ENCODE results near the gene CHMP4B.

The CHMP4B gene

DNA sequence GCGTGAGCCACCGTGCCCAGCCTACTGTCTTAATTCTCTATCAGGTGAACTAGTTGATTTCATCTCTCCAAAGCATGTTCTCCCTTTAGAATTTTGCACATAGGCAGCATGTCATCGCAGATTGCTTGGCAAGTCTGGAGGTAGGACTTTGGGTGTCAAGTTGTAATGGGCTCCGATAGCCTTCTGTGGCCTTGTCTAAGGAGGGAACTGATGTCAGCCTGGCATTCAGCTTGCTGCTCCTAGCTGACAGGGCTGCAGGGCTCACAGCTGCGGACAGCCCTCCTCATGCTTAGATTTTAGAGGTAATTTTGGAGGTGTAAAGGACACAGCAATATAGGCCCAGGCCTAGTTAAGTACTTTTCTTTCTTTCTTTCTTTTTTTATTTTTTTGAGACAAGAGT is 11.3 kb downstream of the CHMP4B start:
- no peak for DNase-seq

DNA sequence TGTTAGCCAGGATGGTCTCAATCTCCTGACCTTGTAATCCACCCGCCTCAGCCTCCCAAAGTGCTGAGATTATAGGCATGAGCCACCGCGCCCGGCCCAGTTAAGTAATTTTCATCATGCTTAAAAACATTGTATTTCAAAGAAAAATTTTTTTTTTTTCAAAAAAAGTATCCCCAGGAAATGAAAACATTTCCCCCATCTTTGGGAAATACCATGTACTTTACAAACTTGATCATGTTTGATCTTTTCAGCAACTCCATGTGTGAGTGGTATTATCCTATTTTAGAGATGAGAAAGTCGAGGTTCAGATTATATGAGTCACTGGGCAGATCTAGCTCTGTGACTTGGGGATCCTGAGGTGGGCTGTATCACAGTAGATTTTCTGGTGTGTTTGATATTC is 11.8 kb downstream of the CHMP4B start:
- DNase-seq, result no peak

- DNase-seq, result no peak
These were observed 13.7 kb downstream of the CHMP4B start for GRCh38 chr20:33824852-33825251.

DNA sequence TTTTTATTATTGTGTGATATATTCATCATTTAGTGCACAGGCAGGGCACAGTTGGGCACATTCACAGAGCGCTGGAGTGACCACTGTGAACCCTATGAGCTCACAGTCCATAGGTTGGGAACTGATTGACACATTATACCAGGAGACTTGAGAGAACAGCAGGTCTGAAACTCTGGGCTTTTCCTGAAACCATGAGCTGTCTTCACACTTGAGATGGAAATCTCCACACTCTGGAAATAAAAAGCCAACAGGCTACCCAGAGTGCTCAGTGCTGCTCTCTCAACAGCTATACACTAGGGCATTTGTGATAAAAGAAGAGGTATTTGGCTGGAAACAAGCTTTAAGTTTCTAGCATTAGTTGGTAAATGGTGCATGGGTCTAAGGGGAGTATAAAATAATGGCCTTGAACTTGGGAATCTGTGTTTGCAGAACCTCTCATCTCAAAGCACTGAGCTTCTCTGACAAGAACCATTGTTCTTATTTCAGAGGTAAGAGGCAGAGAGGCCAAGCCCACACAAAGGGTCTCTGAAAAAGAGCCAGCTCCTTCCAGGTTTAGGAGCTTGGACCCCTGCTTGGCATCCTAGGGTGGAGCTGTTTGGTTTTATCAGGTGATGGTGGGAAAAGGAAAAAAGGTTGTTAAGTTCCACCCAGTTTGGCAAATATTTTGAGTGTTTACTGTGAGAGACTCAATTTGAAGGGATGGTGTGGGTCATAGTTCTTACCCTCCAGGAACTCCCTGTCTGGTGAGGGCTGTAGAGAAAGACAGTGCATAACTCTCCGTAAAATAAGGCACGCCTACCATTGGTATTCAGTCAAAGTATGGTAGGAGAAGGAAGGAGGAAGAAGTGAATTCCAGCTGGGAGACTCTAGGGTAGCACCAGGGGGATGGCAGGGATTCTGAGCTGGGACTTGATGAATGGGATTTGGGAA is 14.5 kb downstream of the CHMP4B start:
- DNase-seq, result no peak

- no peak for DNase-seq
These were observed 15.2 kb downstream of the CHMP4B start for GRCh38 chr20:33826270-33826897.

GRCh38 chr20:33827109-33827508 is 16.0 kb downstream of the CHMP4B start:
- DNase-seq, result no peak

GRCh38 chr20:33827634-33828325 is 16.6 kb downstream of the CHMP4B start:
- no peak for DNase-seq

DNA sequence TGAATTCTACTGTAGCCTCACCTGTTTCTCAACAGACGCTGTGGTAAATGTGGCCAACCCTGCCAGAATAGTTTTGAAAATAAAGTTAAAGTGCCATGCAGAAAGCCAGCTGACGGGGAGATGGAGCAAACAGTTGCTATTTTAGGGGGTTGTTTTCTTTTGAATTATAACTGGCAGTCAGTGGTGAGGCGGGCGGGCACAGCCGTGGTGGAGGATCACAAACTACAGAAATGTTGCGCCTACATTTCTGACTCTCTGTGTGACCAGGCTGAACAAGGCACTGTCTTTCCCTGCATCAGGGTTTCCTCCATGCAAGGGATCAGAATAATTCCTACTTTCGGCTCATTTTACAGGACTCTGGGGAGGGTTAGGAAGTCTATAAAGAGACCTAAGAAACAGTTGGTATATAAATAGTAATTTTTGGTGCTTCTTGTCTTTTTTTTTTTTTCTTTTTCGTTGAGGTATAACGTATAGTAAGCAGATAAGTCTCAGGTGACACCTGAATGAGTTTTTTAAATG is 17.2 kb downstream of the CHMP4B start:
- no peak for DNase-seq

DNA sequence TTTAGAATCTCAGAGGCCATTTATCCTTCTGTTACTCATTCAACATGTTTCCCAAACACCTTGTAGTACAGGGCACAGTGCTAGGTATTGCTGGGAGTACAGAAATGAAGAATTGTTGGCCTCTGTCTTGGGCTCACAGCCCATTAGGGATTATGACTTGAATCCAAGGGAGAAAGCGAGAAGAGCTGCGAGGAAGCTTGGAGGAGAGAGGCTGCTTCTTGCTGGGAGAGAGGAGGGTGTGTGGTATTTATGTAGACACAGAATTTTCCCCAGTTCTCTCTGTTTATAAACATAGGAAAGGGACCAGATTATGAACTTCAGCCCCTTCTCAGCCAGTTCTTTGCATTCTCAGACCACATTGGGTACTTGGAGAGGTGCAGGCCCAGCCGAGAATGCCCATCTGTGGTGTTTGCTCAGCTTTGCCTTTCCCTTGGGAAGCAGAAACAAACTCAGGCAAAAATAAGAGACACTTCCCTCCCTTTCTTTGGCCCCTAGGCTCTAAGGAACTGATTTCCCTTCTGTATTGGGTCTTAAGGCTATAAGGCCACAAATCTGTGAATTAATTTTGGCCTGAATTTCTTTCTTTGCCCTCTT is 17.9 kb downstream of the CHMP4B start:
- DNase-seq, result no peak

DNA sequence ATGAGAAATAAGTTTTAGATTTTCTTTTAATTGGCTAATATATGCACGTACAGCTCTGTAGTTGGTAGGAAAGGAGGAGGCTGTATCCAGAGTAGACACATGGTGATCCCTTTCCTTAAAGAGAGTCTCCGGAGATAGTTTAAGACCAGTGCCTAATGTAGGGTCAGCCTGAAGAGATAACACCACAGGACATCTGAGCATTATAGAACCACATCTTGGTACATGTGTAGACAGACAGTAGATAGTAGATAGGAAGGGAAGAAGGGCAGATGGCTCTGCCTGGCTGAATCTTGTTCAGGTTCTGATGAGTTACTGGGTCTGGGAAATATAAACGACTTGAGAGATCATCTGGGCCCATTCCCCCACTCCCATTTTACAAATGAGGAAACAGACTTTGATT is 18.5 kb downstream of the CHMP4B start:
- no peak for DNase-seq

DNA sequence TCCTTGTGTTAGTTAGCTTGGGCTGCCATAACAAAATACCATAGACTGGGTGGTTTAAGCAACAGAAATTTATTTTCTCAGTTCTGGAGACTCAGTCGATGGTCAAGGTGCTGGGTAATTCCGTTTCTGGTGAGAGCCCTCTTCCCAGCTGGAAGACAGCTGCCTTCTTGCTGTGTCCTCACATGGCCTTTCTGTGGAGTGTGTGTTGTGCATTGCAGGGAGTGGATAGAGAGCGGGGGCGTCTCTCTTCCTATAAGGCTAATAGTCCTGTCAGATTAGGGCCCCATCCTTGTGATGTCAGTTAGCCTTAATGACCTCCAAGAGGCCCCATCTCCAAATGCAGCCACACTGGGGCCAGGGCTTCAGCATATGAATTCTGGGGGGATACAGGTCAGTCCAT is 19.2 kb downstream of the CHMP4B start:
- DNase-seq, result no peak

GRCh38 chr20:33832103-33832804 is 21.1 kb downstream of the CHMP4B start:
- DNase-seq, result no peak

DNA sequence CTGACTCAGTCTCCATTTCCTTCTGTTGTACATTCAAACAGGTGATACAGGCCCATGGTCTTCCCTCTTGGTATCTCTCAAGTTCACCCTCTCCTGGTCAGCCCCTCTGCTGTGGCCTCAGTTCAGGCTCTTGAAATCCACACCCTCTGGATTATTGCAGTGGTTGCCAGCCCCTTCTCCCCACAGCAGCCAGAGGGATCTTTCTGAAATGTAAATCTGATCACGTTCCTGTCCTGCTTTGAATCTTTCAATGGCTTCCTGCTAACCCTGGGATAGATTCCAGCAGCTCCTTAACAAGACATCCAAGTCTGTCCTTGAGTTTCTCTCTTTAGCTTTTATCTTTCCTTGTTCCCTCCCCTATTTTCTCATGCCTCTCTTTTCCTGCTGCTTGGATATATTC is 22.2 kb downstream of the CHMP4B start:
- no peak for DNase-seq

DNA sequence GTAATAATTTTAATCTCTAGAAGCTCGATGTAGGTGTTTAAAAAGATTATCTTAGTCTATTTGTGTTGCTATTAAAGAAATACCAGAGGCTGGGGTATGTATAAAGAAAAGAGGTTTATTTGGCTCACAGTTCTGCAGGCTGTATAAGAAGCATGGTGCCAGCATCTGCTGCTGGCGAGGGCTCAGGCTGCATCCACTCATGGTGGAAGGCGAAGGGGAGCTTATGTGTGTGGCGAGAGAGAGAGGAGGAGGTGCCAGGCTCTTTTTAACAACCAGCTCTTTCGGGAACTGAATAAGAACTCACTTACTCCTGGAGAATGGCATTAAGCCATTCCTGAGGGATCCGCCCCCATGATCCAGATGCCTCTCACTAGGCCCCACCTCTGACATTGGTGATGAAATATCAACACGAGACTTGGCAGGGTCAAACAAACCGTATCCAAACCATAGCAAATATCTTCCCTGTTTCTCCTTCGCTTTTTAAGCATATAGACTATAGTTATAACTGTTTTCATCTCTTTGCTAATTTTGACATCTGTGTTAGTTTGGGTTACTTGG is 24.5 kb downstream of the CHMP4B start:
- no peak for DNase-seq

DNA sequence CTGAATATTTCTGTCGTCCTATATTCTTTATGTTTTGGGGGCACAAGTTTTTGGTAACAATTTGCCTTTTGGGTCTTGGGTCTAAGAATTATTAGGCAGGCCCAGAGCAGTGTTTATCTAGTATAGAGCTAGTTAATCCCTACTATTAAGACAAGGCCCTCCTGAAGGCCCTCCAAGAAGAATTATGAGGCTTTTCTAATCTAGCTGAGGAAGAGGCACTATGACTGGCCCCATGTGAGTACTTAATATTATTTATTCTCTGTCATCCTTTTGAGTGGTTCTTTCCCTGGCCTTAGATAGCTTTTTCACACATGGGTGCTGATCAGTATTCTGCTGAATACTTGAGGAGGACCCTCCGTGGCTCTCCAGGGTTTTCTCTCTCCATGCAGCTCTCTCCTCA is 25.1 kb downstream of the CHMP4B start:
- no peak for DNase-seq

GRCh38 chr20:33837096-33837830 is 26.1 kb downstream of the CHMP4B start:
- no peak for DNase-seq

GRCh38 chr20:33838035-33838864 is 27.1 kb downstream of the CHMP4B start:
- no peak for DNase-seq

DNA sequence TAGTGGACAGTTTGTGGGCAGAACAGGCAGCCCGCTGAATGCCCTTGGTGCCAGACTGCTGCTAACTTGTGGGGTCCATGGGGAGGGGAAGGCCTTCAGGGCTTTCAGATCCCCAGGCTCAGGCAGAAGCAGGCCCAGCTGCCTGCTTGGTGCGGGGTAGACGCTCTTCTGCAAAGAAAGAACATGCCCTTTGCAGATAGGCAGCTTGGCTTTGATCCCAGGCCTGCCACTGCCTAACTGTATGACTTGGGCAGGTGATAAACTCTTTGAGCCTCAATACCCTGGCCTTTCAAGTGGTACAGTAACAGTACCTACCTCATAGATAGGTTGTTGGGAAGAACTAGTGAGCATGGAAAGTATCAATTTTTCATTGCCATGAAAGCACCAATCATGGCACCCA is 28.4 kb downstream of the CHMP4B start:
- no peak for DNase-seq

- DNase-seq, result no peak
These were observed 29.0 kb downstream of the CHMP4B start for GRCh38 chr20:33840160-33840559.

DNA sequence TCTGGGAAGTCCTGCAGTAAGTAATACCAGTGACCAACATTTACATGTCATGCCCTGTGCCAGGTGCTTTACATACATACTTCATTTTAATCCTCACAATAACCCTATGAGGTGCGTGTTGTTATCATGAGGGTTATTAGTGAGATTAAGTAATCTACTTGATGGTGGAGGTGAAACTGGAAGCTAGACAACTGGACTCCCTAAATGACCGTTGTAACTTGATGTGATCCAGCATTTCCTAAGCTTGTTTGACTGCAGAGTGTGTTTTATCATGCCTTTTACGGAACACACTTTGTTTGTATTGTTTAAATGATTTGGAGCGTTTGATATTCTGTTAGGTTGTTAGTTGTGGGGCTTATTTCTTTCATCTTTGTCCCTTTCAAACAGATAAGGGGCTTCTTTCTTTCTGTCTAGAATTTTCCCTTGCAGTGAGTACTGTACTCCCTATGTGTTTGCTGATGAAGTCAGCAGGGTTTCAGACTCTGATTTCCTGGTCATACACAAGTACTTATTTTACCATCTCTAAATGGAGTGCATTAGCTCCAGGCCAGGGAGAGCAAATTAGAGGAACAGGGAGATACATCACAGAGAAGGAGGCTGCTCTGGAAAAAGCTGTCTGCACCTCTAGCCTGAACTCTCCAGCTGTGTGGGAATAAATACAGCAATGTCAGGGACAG is 29.7 kb downstream of the CHMP4B start:
- no peak for DNase-seq

Measured in activated CD4-positive, alpha-beta T cell treated with anti-CD3 and anti-CD28 coated beads, Interleukin-2, amount 50 U/mL, for 48 hours (primary cell).